Endothelial cell of umbilical vein (primary cell): ENCODE data around the gene FMNL1. TPM values are rescaled to one million over a fixed set of nuclear protein-coding genes. Genes with fewer than 3 reads are reported as not detected.

Experiments
- BruUV-seq: library from RNA; stranded (reverse); fragments of 400-500 nt; replicated peaks from 2 replicates; lab custom pipeline; 2021; lab: Mats Ljungman, UMichigan
- CTCF ChIA-PET: fragments of 300-600, 350-600 bp; sonication (Branson Sonifier 250); formaldehyde crosslinking; loops from one replicate; lab custom pipeline; 2021; ENCODE audit warnings: antibody characterized with exemption, inconsistent platforms; lab: Charles Lee
- POLR2A ChIA-PET: fragments of 300-600, 350-600 bp; sonication (Branson Sonifier 250); formaldehyde crosslinking; loops from one replicate; lab custom pipeline; 2021; ENCODE audit warnings: antibody characterized with exemption, inconsistent platforms; lab: Charles Lee
- DNase-seq: peaks from one replicate; pipeline ENCODE4 v3.0.0-alpha.2; 2011; ENCODE audit warnings: low read depth, low spot score
- FAIRE-seq: peaks from 2 replicates; lab custom pipeline; 2011; peaks lifted over from hg19 to GRCh38; lab: Jason Lieb, UNC
- H2AFZ ChIP-seq: 2 replicates; pipeline ENCODE4 v1.6.0; 2012; ENCODE audit warnings: low read depth, low read length, control low read depth, inconsistent platforms
- H3K27ac ChIP-seq: 2 replicates; pipeline ENCODE4 v1.5.1; 2011; ENCODE audit warnings: low read depth, mild to moderate bottlenecking, control low read depth, low read length, moderate library complexity; ENCODE audit not compliant: insufficient read depth
- H3K27me3 ChIP-seq, 2 experiments: 2 replicates each; pipeline versions ENCODE4 v1.6.0 to v1.6.1; 2011; ENCODE audit warnings: low read length in 2 of 2, mixed read lengths in 1 of 2; ENCODE audit not compliant: control insufficient read depth in 2 of 2, insufficient read depth in 2 of 2
- H3K36me3 ChIP-seq, 2 experiments: 2 replicates in 1 of 2; 3 replicates in 1 of 2; pipeline ENCODE4 v1.5.1; 2011; ENCODE audit warnings: low read length in 2 of 2, mild to moderate bottlenecking in 1 of 2, moderate library complexity in 1 of 2; ENCODE audit not compliant: control insufficient read depth in 2 of 2, insufficient read depth in 2 of 2; ENCODE audit errors: extremely low read depth in 1 of 2
- H3K4me1 ChIP-seq: 3 replicates; pipeline ENCODE4 v1.5.1; 2011; ENCODE audit warnings: mild to moderate bottlenecking, low read length; ENCODE audit not compliant: control insufficient read depth, insufficient read depth; ENCODE audit errors: extremely low read depth
- H3K4me2 ChIP-seq: 2 replicates; pipeline ENCODE4 v1.6.1; 2011; ENCODE audit warnings: low read length, control low read depth, mixed read lengths; ENCODE audit not compliant: insufficient read depth
- H3K4me3 ChIP-seq, 3 experiments: fragments of 200-600 bp in 1 of 3; sonication (generic), shearing (Covaris generic) in 1 of 3; replicated peaks in 1 of 3; 2 replicates each; pipeline ENCODE4 v1.5.1; 2011 to 2016; ENCODE audit warnings: control low read depth in 3 of 3, low read length in 3 of 3, mild to moderate bottlenecking in 2 of 3, inconsistent platforms in 1 of 3, low read depth in 1 of 3, moderate library complexity in 1 of 3; ENCODE audit not compliant: insufficient read depth in 1 of 3
- H3K79me2 ChIP-seq: 2 replicates; pipeline ENCODE4 v1.6.0; 2012; ENCODE audit warnings: low read length, inconsistent platforms; ENCODE audit not compliant: control insufficient read depth, insufficient read depth
- H3K9ac ChIP-seq: replicated peaks from 2 replicates; pipeline ENCODE3; 2011; ENCODE audit warnings: low read length, control low read depth; ENCODE audit not compliant: insufficient read depth; ENCODE audit errors: extremely low read depth
- H3K9me1 ChIP-seq: replicated peaks from 3 replicates; pipeline ENCODE4 v1.6.0; 2011; ENCODE audit warnings: mild to moderate bottlenecking, low read length; ENCODE audit not compliant: control insufficient read depth, insufficient read depth; ENCODE audit errors: extremely low read depth
- H3K9me3 ChIP-seq: replicated peaks from 2 replicates; pipeline ENCODE4 v1.5.1; 2012; ENCODE audit warnings: low read length, inconsistent platforms; ENCODE audit not compliant: control insufficient read depth, insufficient read depth
- H4K20me1 ChIP-seq: replicated peaks from 2 replicates; pipeline ENCODE3; 2011; ENCODE audit warnings: mild to moderate bottlenecking, low read length; ENCODE audit not compliant: control insufficient read depth, insufficient read depth; ENCODE audit errors: extremely low read depth
- CTCF ChIP-seq, 2 donors: IDR thresholded peaks; 1 replicate in 1 of 2; 2 replicates in 1 of 2; pipeline ENCODE4 v1.5.1; 2011; ENCODE audit warnings: low read length in 2 of 2, mild to moderate bottlenecking in 2 of 2, moderate library complexity in 2 of 2, control low read depth in 1 of 2, inconsistent platforms in 1 of 2, low read depth in 1 of 2; ENCODE audit not compliant: insufficient read depth in 1 of 2; ENCODE audit errors: extremely low read depth in 1 of 2
- FOS ChIP-seq: IDR thresholded peaks from 2 replicates; pipeline ENCODE4 v1.6.1; 2011; ENCODE audit warnings: mild to moderate bottlenecking, low read length, moderate library complexity, borderline replicate concordance; ENCODE audit not compliant: insufficient read depth
- GATA2 ChIP-seq: IDR thresholded peaks from 2 replicates; pipeline ENCODE4 v1.7.0; 2011; ENCODE audit warnings: low read depth, mild to moderate bottlenecking, moderate library complexity, mixed read lengths, low read length; ENCODE audit not compliant: insufficient read length, insufficient read depth
- MYC ChIP-seq: IDR thresholded peaks from one replicate; pipeline ENCODE4 v1.6.1; 2011; ENCODE audit warnings: mild to moderate bottlenecking, low read depth, low read length
- POLR2A ChIP-seq: IDR thresholded peaks from 2 replicates; pipeline ENCODE4 v1.6.1; 2012; ENCODE audit warnings: low read depth, mild to moderate bottlenecking, control low read depth, low read length
- POLR2AphosphoS5 ChIP-seq: IDR thresholded peaks from 2 replicates; pipeline ENCODE4 v1.6.1; 2012; ENCODE audit warnings: low read depth, mild to moderate bottlenecking, control low read depth, low read length, moderate library complexity; ENCODE audit not compliant: insufficient read depth
- dilution Hi-C: fragments of 300-500 bp; cut with MboI; formaldehyde crosslinking; loops from one replicate; pipeline ENCODE4 v1.15.0; 2019; ENCODE audit warnings: low sequenced_read_pairs; ENCODE audit not compliant: extremely low pct_ligation_motif_present
- intact Hi-C: fragments of 100-400 bp; cut with micrococcal nuclease; formaldehyde crosslinking; loops from one replicate; pipeline ENCODE4 v1.10.0; 2022
- polyA plus RNA-seq, 4 experiments: library from polyadenylated mRNA; depleted of rRNA in 3 of 4; stranded (reverse) in 3 of 4; unstranded in 1 of 4; fragments of >200 nt; gene quantifications; 2 replicates each; pipeline versions ENCODE4 v1.2.1 to v1.2.3, GENCODE V29; 2011 to 2012; ENCODE audit warnings: missing spikeins in 1 of 4
- total RNA-seq: library from RNA; stranded (reverse); gene quantifications from 2 replicates; pipeline ENCODE4 v1.2.3, GENCODE V29; 2021
- TF ChIP-seq, protein P1 (sequence below): IDR thresholded peaks from 2 replicates; pipeline ENCODE4 v1.6.1; 2011; ENCODE audit not compliant: insufficient read depth, insufficient read length

The FMNL1 gene
- total and polyA plus RNA-seq, 2 donors (not counting 3 experiments of a cell fraction or from before 2014, with no cell fraction given): 0.95 to 1.6 TPM

- no peak overlapping the region for H3K4me2 ChIP-seq
- H2AFZ ChIP-seq: no peak overlapping the region
- intact Hi-C loops: no loop called here
- no peaks in the 10 kb centered on the region for H3K79me2 ChIP-seq
- TF ChIP-seq MYC: no peak
- TF ChIP-seq FOS: no peak
- no peak for TF ChIP-seq POLR2AphosphoS5
- TF ChIP-seq, protein P1, sequence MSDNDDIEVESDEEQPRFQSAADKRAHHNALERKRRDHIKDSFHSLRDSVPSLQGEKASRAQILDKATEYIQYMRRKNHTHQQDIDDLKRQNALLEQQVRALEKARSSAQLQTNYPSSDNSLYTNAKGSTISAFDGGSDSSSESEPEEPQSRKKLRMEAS: no peak
- no peak for TF ChIP-seq POLR2A
- TF ChIP-seq GATA2: no peak
- TF ChIP-seq CTCF (IDR thresholded peaks at IDR 0.05; ENCODE audit: extremely low read depth in 1 of 2, insufficient read depth in 1 of 2, low read depth in 1 of 2, low read length in 2 of 2): no peak
- POLR2A ChIA-PET: no interaction called here
- H3K9me3 ChIP-seq: no peaks in the 10 kb centered on the region
- peaks cover 8% of the 10 kb centered on the region for H3K4me1 ChIP-seq
- H3K27me3 ChIP-seq: peaks cover 0 to under 1% of the 10 kb centered on the region in 2 experiments
- dilution Hi-C loops: no loop called here
- CTCF ChIA-PET: interaction anchor here (1.1 to 6.6 kb wide), 3 partner anchors 9 to 157 kb away, joined by 3 to 93 read pairs (median 8); partner anchors contain the start of genes ACBD4 and FMNL1
- H4K20me1 ChIP-seq: no peaks in the 10 kb centered on the region
- H3K9ac ChIP-seq: no peak overlapping the region
- BruUV-seq: no TSS peak
- no peak overlapping the region for H3K27ac ChIP-seq
- H3K36me3 ChIP-seq: no peaks in the 10 kb centered on the region
- DNase-seq: no peak
- FAIRE-seq: no peak
- H3K9me1 ChIP-seq: no peaks in the 10 kb centered on the region
- H3K4me3 ChIP-seq: no peak overlapping the region
Observed at GRCh38 chr17:45227926-45228762, 6.5 kb downstream of the FMNL1 start.
